ENCODE results near the gene ADAM19. TPM values are rescaled to one million over a fixed set of nuclear protein-coding genes. Genes with fewer than 3 reads are reported as not detected.

The ADAM19 gene
- total RNA-seq, 1 experiment from 2014 or later, result 48.7 TPM

- Histone ChIP-seq H3K36me3 (peaks cover 44% of the 10 kb centered on the region), H3K4me1 (replicated peaks) (peaks cover 13% of the 10 kb centered on the region), H3K4me3 (no peak overlapping the region), H3K9me3 (replicated peaks) (no peaks in the 10 kb centered on the region), H3K27me3 (replicated peaks) (no peaks in the 10 kb centered on the region), H3K27ac (no peak overlapping the region)
- no peak for DNase-seq (ENCODE audit: low read depth in 1 of 2, low spot score in 2 of 2)
Observed at GRCh38 chr5:157538311-157538710, 37.3 kb downstream of the ADAM19 start.

- DNase-seq (ENCODE audit: low read depth in 1 of 2, low spot score in 2 of 2), result no peak
- Histone ChIP-seq H3K36me3 (peaks cover 73% of the 10 kb centered on the region), H3K27ac (no peak overlapping the region)
Observed at GRCh38 chr5:157535042-157535865, 40.3 kb downstream of the ADAM19 start.

GRCh38 chr5:157533011-157533481 is 42.5 kb downstream of the ADAM19 start:
- Histone ChIP-seq H3K4me1 (replicated peaks) (no peaks in the 10 kb centered on the region), H3K36me3 (peaks cover 95% of the 10 kb centered on the region), H3K27me3 (replicated peaks) (no peaks in the 10 kb centered on the region), H3K9me3 (replicated peaks) (no peaks in the 10 kb centered on the region), H3K27ac (no peak overlapping the region), H3K4me3 (no peak overlapping the region)
- no peak for DNase-seq (ENCODE audit: low read depth in 1 of 2, low spot score in 2 of 2)

More at GRCh38 chr5:157535042-157535865, 40.3 kb downstream of the ADAM19 start:
- no peaks in the 10 kb centered on the region for H3K4me1 ChIP-seq (replicated peaks)
- no peaks in the 10 kb centered on the region for H3K9me3 ChIP-seq (replicated peaks)
- H3K4me3 ChIP-seq, result no peak overlapping the region
- H3K27me3 ChIP-seq (replicated peaks), result no peaks in the 10 kb centered on the region

- no peaks in the 10 kb centered on the region for H3K9me3 ChIP-seq (replicated peaks)
- H3K36me3 ChIP-seq, result peaks cover 92% of the 10 kb centered on the region
- H3K4me1 ChIP-seq (replicated peaks), result no peaks in the 10 kb centered on the region
- H3K27me3 ChIP-seq (replicated peaks), result no peaks in the 10 kb centered on the region
- no peak overlapping the region for H3K4me3 ChIP-seq
- DNase-seq (ENCODE audit: low read depth in 1 of 2, low spot score in 2 of 2), result no peak
- no peak overlapping the region for H3K27ac ChIP-seq
Observed at GRCh38 chr5:157532022-157532421, 43.6 kb downstream of the ADAM19 start.

- DNase-seq (ENCODE audit: low read depth in 1 of 2, low spot score in 2 of 2), result no peak
- H3K4me3 ChIP-seq, result no peak overlapping the region
- peaks cover 81% of the 10 kb centered on the region for H3K36me3 ChIP-seq
- no peak overlapping the region for H3K27ac ChIP-seq
- H3K9me3 ChIP-seq (replicated peaks), result no peaks in the 10 kb centered on the region
- no peaks in the 10 kb centered on the region; the same call in 1 of the 2 replicates for H3K4me1 ChIP-seq (replicated peaks)
- no peaks in the 10 kb centered on the region for H3K27me3 ChIP-seq (replicated peaks)
Observed at GRCh38 chr5:157530226-157530972, 45.2 kb downstream of the ADAM19 start.

GRCh38 chr5:157529002-157529401 is 46.6 kb downstream of the ADAM19 start:
- Histone ChIP-seq H3K4me3 (no peak overlapping the region), H3K36me3 (peaks cover 67% of the 10 kb centered on the region), H3K4me1 (replicated peaks) (peaks cover 13% of the 10 kb centered on the region), H3K9me3 (replicated peaks) (no peaks in the 10 kb centered on the region), H3K27ac (no peak overlapping the region), H3K27me3 (replicated peaks) (no peaks in the 10 kb centered on the region)
- DNase-seq (ENCODE audit: low read depth in 1 of 2, low spot score in 2 of 2), result no peak

GRCh38 chr5:157528036-157528632 is 47.4 kb downstream of the ADAM19 start:
- Histone ChIP-seq H3K4me1 (replicated peaks) (peaks cover 21% of the 10 kb centered on the region), H3K9me3 (replicated peaks) (no peaks in the 10 kb centered on the region), H3K4me3 (no peak overlapping the region), H3K27ac (no peak overlapping the region), H3K36me3 (peaks cover 68% of the 10 kb centered on the region), H3K27me3 (replicated peaks) (no peaks in the 10 kb centered on the region)
- no peak for DNase-seq (ENCODE audit: low read depth in 1 of 2, low spot score in 2 of 2)

- no peak for DNase-seq (ENCODE audit: low read depth in 1 of 2, low spot score in 2 of 2)
- H3K9me3 ChIP-seq (replicated peaks), result no peaks in the 10 kb centered on the region
- peaks cover 24% of the 10 kb centered on the region for H3K4me1 ChIP-seq (replicated peaks)
- peaks cover 55% of the 10 kb centered on the region for H3K36me3 ChIP-seq
- H3K4me3 ChIP-seq, result no peak overlapping the region
- H3K27me3 ChIP-seq (replicated peaks), result no peaks in the 10 kb centered on the region
- peak overlapping the region; percentile 40 for H3K27ac ChIP-seq
Observed at GRCh38 chr5:157524887-157525286, 50.7 kb downstream of the ADAM19 start.

GRCh38 chr5:157523976-157524375 is 51.6 kb downstream of the ADAM19 start:
- peak overlapping the region; percentile 46 for H3K27ac ChIP-seq
- H3K4me1 ChIP-seq (replicated peaks), result peaks cover 24% of the 10 kb centered on the region

GRCh38 chr5:157521704-157522029 is 53.9 kb downstream of the ADAM19 start:
- Histone ChIP-seq H3K4me3 (no peak overlapping the region), H3K4me1 (replicated peaks) (peaks cover 36% of the 10 kb centered on the region), H3K9me3 (replicated peaks) (no peaks in the 10 kb centered on the region), H3K27ac (no peak overlapping the region), H3K36me3 (peaks cover 52% of the 10 kb centered on the region), H3K27me3 (replicated peaks) (no peaks in the 10 kb centered on the region)
- no peak for DNase-seq (ENCODE audit: low read depth in 1 of 2, low spot score in 2 of 2)

More at GRCh38 chr5:157523976-157524375, 51.6 kb downstream of the ADAM19 start:
- H3K36me3 ChIP-seq, result peaks cover 54% of the 10 kb centered on the region
- H3K27me3 ChIP-seq (replicated peaks), result no peaks in the 10 kb centered on the region
- no peaks in the 10 kb centered on the region for H3K9me3 ChIP-seq (replicated peaks)
- no peak overlapping the region for H3K4me3 ChIP-seq
- DNase-seq (ENCODE audit: low read depth in 1 of 2, low spot score in 2 of 2), result peak; percentile 78 to 83

GRCh38 chr5:157520911-157521703 is 54.5 kb downstream of the ADAM19 start:
- DNase-seq (ENCODE audit: low read depth in 1 of 2, low spot score in 2 of 2), result no peak
- Histone ChIP-seq H3K36me3 (peaks cover 55% of the 10 kb centered on the region), H3K27ac (no peak overlapping the region), H3K4me1 (replicated peaks) (peaks cover 42% of the 10 kb centered on the region), H3K27me3 (replicated peaks) (no peaks in the 10 kb centered on the region), H3K9me3 (replicated peaks) (no peaks in the 10 kb centered on the region), H3K4me3 (no peak overlapping the region)

- Histone ChIP-seq H3K27me3 (replicated peaks) (no peaks in the 10 kb centered on the region), H3K9me3 (replicated peaks) (no peaks in the 10 kb centered on the region), H3K4me1 (replicated peaks) (peaks cover 42% of the 10 kb centered on the region), H3K4me3 (no peak overlapping the region), H3K27ac (no peak overlapping the region), H3K36me3 (peaks cover 66% of the 10 kb centered on the region)
- no peak for DNase-seq (ENCODE audit: low read depth in 1 of 2, low spot score in 2 of 2)
Observed at GRCh38 chr5:157519579-157520253, 55.9 kb downstream of the ADAM19 start.

GRCh38 chr5:157518963-157519362 is 56.6 kb downstream of the ADAM19 start:
- H3K27me3 ChIP-seq (replicated peaks), result no peaks in the 10 kb centered on the region
- H3K4me1 ChIP-seq (replicated peaks), result peaks cover 35% of the 10 kb centered on the region
- H3K36me3 ChIP-seq, result peaks cover 69% of the 10 kb centered on the region
- H3K9me3 ChIP-seq (replicated peaks), result no peaks in the 10 kb centered on the region
- no peak for DNase-seq (ENCODE audit: low read depth in 1 of 2, low spot score in 2 of 2)
- no peak overlapping the region for H3K27ac ChIP-seq
- no peak overlapping the region for H3K4me3 ChIP-seq
